GM12801 (cell line): ENCODE results near the gene AIM2.

ENCODE experiments used
- TF ChIP-seq, protein P1 (sequence below): IDR thresholded peaks from one replicate; pipeline ENCODE4 v1.5.1; 2011; ENCODE audit warnings: control low read depth; ENCODE audit not compliant: insufficient read length; ENCODE audit errors: extremely low read depth

AIM2 gene

DNA sequence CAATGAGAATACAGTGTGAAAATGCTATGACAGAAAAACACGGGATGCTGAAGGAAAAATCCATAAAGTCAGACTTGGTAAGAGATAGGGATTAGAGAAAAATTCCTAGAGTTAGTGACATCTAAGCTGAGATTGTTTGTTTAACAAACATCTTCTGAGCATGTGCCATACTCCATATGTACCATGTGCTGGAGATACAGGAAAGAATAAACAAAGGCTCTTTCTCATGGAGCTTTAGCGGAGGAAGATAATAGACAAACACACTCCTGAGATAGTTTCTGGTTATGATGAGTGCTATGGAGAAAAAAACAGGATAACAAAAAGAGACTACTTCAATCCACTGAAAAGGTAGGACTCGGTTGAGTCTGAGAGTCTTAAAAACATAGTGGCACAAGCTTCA lies 22.0 kb upstream of the AIM2 start:
- TF ChIP-seq, protein P1, sequence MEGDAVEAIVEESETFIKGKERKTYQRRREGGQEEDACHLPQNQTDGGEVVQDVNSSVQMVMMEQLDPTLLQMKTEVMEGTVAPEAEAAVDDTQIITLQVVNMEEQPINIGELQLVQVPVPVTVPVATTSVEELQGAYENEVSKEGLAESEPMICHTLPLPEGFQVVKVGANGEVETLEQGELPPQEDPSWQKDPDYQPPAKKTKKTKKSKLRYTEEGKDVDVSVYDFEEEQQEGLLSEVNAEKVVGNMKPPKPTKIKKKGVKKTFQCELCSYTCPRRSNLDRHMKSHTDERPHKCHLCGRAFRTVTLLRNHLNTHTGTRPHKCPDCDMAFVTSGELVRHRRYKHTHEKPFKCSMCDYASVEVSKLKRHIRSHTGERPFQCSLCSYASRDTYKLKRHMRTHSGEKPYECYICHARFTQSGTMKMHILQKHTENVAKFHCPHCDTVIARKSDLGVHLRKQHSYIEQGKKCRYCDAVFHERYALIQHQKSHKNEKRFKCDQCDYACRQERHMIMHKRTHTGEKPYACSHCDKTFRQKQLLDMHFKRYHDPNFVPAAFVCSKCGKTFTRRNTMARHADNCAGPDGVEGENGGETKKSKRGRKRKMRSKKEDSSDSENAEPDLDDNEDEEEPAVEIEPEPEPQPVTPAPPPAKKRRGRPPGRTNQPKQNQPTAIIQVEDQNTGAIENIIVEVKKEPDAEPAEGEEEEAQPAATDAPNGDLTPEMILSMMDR, result no peak

DNA sequence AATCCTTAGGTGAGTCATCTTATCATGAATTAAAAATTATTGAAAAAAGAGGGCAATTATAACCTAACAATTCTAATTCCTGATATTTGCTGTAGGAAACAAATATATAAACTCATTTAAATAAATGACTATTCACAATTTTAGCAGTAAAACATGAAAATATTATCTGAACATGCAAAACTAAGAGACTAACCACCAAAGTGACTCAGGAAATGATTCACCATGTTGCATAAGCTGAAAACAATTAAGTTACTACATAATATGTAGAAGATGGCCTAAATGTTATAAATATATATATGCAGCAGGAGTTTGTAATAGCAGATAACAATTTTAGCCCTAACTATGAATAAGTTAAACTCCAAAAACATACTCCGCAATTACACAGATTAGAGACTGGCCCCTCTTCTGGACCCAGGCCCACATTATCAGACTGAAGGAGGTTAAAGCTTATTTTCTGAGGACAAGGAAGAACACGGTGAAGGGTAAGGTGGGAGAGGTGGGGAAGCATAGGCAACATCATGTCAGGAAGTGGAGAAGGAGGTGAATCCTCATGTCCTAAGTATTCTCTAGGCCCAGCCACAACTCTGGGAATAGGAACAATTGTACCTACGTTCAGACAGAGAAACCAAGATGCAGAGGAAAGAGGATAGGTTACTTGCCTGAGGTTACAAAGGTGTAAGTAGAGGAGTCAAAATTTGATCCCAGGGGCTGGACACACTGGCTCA lies 15.6 kb upstream of the AIM2 start:
- TF ChIP-seq, protein P1, result no peak

DNA sequence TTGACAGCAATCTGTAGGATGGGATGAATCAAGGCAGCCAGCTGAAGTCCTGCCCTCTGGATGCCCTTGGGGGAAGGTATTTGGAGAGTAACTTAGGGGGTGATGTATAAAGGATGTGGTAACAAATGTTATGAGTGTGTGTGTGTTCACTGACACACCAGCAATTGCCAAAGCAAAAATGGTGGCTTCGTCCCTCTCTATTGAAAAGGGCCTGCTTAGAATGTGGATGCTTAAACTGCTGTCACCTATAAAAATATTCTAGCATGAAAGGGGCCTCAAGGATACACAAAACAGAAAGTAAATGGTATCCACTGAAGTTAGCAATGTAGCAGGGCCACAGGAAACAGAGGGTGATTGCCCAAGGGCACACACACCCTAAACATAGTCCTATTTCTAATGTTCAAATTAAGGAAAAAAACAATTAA lies 15.1 kb upstream of the AIM2 start:
- TF ChIP-seq, protein P1, result no peak

DNA sequence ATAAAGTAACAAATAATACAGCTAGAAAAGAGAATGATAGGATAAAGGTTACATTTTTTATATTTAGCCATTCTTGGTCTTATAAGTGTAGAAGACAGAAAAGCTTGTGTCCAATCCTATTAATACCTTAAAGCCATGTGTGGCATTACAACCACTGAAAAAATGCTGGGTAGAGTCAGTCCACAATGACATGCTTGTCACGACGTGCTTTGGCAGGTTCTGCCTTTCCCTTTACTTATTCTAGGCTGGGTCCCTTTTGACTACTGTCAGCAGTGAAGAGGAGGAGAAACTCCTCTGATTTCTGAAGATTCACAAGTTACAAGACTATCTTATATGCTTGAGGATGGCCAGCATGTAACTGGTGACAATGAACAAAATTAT lies 14.6 kb upstream of the AIM2 start:
- TF ChIP-seq, protein P1, result no peak

DNA sequence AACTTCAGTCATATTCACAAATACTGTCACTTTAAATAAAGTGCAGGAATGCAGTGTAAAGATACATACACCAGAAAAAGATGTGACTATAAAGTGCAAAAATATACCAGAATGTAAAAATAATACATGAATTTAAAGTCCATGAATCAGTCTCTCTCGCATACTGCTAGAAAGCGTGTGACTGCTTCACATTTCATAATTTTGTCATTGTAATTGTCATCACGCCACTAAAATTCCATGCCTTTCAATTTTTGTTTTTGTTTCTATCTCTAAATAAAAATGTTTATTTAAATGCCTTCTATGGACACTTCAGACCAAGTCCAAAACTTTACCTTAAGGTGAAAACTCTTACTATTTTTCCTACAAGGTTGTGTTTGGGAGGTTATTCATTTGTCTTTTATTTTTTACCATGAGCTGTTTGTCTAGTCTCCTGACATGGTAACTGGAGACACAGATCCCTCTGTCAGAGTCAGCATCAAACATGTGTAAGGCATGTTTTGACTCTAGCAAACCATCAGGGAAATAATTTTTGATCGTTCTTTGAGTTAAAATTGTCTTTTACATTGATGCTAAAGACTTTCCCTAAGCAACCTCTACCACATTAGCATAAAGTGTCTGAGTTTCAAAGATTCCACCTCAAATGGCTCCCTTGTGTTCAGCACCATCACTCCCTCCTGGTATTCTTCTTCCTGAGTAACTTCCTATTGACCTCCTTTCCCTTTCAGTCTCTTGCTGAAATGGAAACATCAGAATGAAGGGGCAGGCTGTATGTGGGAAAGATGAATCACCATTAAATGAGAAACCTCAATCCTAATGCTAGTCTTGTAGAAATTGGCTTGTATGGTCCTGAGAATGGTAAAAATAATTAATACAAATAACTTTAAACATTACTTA lies 14.0 kb upstream of the AIM2 start:
- TF ChIP-seq, protein P1, result no peak

DNA sequence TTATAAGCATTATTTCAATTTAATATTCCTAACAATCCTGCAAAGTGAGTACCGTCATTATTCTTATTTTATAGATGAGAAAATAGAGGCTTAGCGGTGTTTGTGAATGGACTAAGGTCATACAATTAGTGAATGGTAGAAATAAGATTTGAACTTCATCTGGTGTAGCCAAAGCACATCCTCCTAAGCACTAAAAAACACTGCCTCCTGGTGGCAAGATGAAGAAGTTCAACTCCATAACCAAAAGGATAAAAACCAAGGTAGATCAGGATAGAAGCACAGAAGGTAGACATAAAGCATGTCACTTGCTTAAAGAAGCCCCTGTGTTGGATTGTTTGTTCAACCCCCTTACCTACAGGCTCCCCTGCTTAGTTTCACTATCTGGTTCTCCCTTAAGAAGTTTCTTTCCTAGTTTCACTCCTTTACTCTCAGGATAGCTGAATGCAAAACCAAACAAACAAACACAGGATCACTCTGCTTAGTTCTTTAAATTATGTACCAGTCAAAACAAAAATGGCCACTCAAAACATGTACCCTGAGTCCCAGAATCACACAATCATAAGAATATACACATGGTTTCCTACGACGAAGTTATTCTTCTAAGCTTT lies 12.7 kb upstream of the AIM2 start:
- TF ChIP-seq, protein P1, result no peak

DNA sequence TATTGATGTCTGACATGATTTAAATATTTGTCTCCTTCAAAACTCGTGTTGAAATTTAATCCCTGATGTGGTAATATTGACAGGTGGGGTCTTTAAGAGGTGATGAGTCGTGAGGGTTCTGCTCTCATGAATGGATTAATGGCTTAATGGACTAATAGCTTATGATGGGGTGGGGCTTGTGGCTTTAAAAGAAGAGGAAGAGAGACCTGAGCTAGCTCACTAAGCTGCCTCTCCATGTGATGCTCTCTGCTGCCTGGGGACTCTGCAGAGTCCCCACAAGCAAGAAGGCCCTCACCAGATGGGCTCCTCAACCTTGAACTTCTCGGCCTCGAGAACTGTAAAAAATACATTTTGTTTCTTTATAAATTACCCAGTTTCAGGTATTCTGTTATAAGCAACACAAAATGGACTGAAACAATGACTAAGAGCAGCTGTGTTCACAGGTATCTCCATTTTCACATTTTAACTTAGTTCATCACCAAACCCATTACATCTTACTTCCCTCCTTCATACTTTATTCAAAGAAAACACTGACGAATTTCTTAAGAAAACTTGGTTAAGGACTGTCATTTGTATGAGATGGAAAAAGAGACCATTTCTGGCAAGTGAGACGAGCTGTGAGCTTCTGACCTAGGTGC lies 12.1 kb upstream of the AIM2 start:
- TF ChIP-seq, protein P1, result no peak
